Measurements from ENCODE around the gene ACACA. TPM values are rescaled to one million over a fixed set of nuclear protein-coding genes. Genes with fewer than 3 reads are reported as not detected.

ACACA gene
- total and polyA plus RNA-seq, 9 of the 15 experiments (the other 6 are each of a cell fraction or from before 2014, with no cell fraction given) = 35.9 to 135 (median 88.4) TPM

GRCh38 chr17:37358830-37359681, 47.6 kb downstream of the ACACA start (continued):
- no peak for TF ChIP-seq ZFP30 (CRISPR knock-in tag; IDR thresholded peaks at IDR 0.05; ENCODE audit: borderline replicate concordance)
- TF ChIP-seq PRDM10 (IDR thresholded peaks at IDR 0.05; ENCODE audit: partially characterized antibody) = peak; percentile 44
- TF ChIP-seq POLR2B (IDR thresholded peaks at IDR 0.05; ENCODE audit: low read depth, partially characterized antibody) = peak; percentile 50
- TF ChIP-seq HDAC8 (tag; IDR thresholded peaks at IDR 0.05) = no peak
- TF ChIP-seq NRF1 (conservative IDR thresholded peaks at IDR 0.05 in 1 of 2, IDR thresholded peaks at IDR 0.05 in 1 of 2) = peak; percentile 83 to 85
- TF ChIP-seq, protein P1, sequence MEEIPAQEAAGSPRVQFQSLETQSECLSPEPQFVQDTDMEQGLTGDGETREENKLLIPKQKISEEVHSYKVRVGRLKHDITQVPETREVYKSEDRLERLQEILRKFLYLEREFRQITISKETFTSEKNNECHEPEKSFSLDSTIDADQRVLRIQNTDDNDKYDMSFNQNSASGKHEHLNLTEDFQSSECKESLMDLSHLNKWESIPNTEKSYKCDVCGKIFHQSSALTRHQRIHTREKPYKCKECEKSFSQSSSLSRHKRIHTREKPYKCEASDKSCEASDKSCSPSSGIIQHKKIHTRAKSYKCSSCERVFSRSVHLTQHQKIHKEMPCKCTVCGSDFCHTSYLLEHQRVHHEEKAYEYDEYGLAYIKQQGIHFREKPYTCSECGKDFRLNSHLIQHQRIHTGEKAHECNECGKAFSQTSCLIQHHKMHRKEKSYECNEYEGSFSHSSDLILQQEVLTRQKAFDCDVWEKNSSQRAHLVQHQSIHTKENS (CRISPR knock-in tag; IDR thresholded peaks at IDR 0.05) = no peak
- peak; percentile 80 for TF ChIP-seq TBP (optimal IDR thresholded peaks at IDR 0.05; ENCODE audit: low read depth, low read length)
- TF ChIP-seq GABPB1 (CRISPR knock-in tag; IDR thresholded peaks at IDR 0.05) = peak; percentile 51; the same call in 1 of the 2 replicates
- TF ChIP-seq LARP7 (IDR thresholded peaks at IDR 0.05) = no peak
- TF ChIP-seq HDAC1 (IDR thresholded peaks at IDR 0.05) = peak in 1 of 2 experiments; percentile 88; a peak in 2 of 4 replicates
- peak; percentile 49 for TF ChIP-seq POLR2A (conservative IDR thresholded peaks at IDR 0.05)
- TF ChIP-seq ZBTB7A (IDR thresholded peaks at IDR 0.05; ENCODE audit: borderline replicate concordance, control insufficient read depth, low read depth, low read length) = peak; percentile 83; the same call in 1 of the 2 replicates
- TF ChIP-seq CBFA2T3 (IDR thresholded peaks at IDR 0.05) = no peak
- TF ChIP-seq SIN3A (IDR thresholded peaks at IDR 0.05; ENCODE audit: borderline replicate concordance in 2 of 2, control insufficient read depth in 1 of 2, low read depth in 2 of 2, low read length in 2 of 2) = peak in 1 of 2 experiments; percentile 92; a peak in 2 of 4 replicates
- peak; percentile 20; the same call in 1 of the 2 replicates for TF ChIP-seq CREB3L1 (IDR thresholded peaks at IDR 0.05; ENCODE audit: borderline replicate concordance, low read depth)
- TF ChIP-seq ZNF77 (CRISPR knock-in tag; IDR thresholded peaks at IDR 0.05) = no peak
- TF ChIP-seq MEF2A (IDR thresholded peaks at IDR 0.05; ENCODE audit: control insufficient read depth, low read depth, low read length) = no peak
- TF ChIP-seq CCNT2 (IDR thresholded peaks at IDR 0.05; ENCODE audit: borderline replicate concordance, extremely low read depth, insufficient read length, low read depth, low read length) = peak; percentile 93
- TF ChIP-seq RBM22 (IDR thresholded peaks at IDR 0.05; ENCODE audit: low read depth, low read length, poor library complexity, severe bottlenecking) = peak; percentile 43

Measured in K562 (cell line).